HEK293 (cell line): ENCODE measurements around the gene ANKRD11.

Experiments used
- ATF2 ChIP-seq: fragments of 450-650 bp; formaldehyde crosslinking; IDR thresholded peaks from 2 replicates; pipeline ENCODE4 v1.5.1; 2016; ENCODE audit warnings: missing biosample characterization, missing genetic modification characterization, low read depth
- CTCF ChIP-seq: fragments of 450-650 bp; formaldehyde crosslinking; IDR thresholded peaks from 2 replicates; pipeline ENCODE4 v1.5.1; 2016; ENCODE audit warnings: missing biosample characterization, missing genetic modification characterization
- PATZ1 ChIP-seq: fragments of 450-650 bp; formaldehyde crosslinking; IDR thresholded peaks from 2 replicates; pipeline ENCODE4 v1.5.1; 2016; ENCODE audit warnings: missing biosample characterization, missing genetic modification characterization
- PBX3 ChIP-seq: sonication (generic); formaldehyde crosslinking; IDR thresholded peaks from 2 replicates; pipeline ENCODE4 v1.8.1; 2022; ENCODE audit warnings: mild to moderate bottlenecking, moderate library complexity, missing genetic modification reagents
- TCF7L2 ChIP-seq: IDR thresholded peaks from 2 replicates; pipeline ENCODE4 v1.6.1; 2011; ENCODE audit warnings: low read depth, mild to moderate bottlenecking, inconsistent platforms, low read length, moderate library complexity, borderline replicate concordance
- TSHZ1 ChIP-seq: fragments of 450-650 bp; formaldehyde crosslinking; IDR thresholded peaks from 2 replicates; pipeline ENCODE4 v1.5.1; 2016; ENCODE audit warnings: missing biosample characterization, missing genetic modification characterization, borderline replicate concordance
- ZBTB21 ChIP-seq: fragments of 450-650 bp; formaldehyde crosslinking; IDR thresholded peaks from 2 replicates; pipeline ENCODE4 v1.5.1; 2017; ENCODE audit warnings: missing biosample characterization, missing genetic modification characterization
- ZFHX2 ChIP-seq: fragments of 450-650 bp; formaldehyde crosslinking; conservative IDR thresholded peaks from 2 replicates; pipeline ENCODE4 v1.5.1; 2016; ENCODE audit warnings: missing biosample characterization, missing genetic modification characterization
- ZNF114 ChIP-seq: fragments of 450-650 bp; formaldehyde crosslinking; IDR thresholded peaks from 2 replicates; pipeline ENCODE4 v1.5.0; 2017; ENCODE audit warnings: missing biosample characterization, missing genetic modification characterization
- ZNF24 ChIP-seq: fragments of 450-650 bp; formaldehyde crosslinking; IDR thresholded peaks from 2 replicates; pipeline ENCODE4 v1.5.1; 2016; ENCODE audit warnings: missing biosample characterization, missing genetic modification characterization
- ZNF292 ChIP-seq: fragments of 450-650 bp; formaldehyde crosslinking; IDR thresholded peaks from 2 replicates; pipeline ENCODE4 v1.5.1; 2016; ENCODE audit warnings: low read depth, missing biosample characterization, missing genetic modification characterization, borderline replicate concordance
- ZNF48 ChIP-seq: fragments of 450-650 bp; formaldehyde crosslinking; IDR thresholded peaks from 2 replicates; pipeline ENCODE4 v1.5.1; 2016; ENCODE audit warnings: missing biosample characterization, missing genetic modification characterization
- ZSCAN18 ChIP-seq: fragments of 450-650 bp; formaldehyde crosslinking; IDR thresholded peaks from 2 replicates; pipeline ENCODE4 v1.5.1; 2016; ENCODE audit warnings: missing biosample characterization, missing genetic modification characterization

GRCh38 chr16:89350701-89351380 is 139.5 kb downstream of the ANKRD11 start:
- TF ChIP-seq CTCF (tag by site-specific recombination) = no peak
- TF ChIP-seq ZNF292 = no peak
- no peak for TF ChIP-seq ATF2 (tag by site-specific recombination)
- no peak for TF ChIP-seq TSHZ1 (tag by site-specific recombination)
- no peak for TF ChIP-seq PATZ1 (tag by site-specific recombination)
- TF ChIP-seq ZSCAN18 = no peak
- no peak for TF ChIP-seq ZNF114 (tag by site-specific recombination)
- TF ChIP-seq ZFHX2 = peak; percentile 44
- no peak for TF ChIP-seq ZNF48
- TF ChIP-seq ZNF24 (tag by site-specific recombination) = no peak
- no peak for TF ChIP-seq TCF7L2
- TF ChIP-seq ZBTB21 (tag by site-specific recombination) = no peak
- TF ChIP-seq PBX3 = no peak
